ENCODE data around the gene SPEN.
"Not testable (repeated sequence)": the region's sequence is repeated elsewhere in the genome, so short reads cannot be mapped to it uniquely, and the experiment has no call there.

SPEN gene

DNA sequence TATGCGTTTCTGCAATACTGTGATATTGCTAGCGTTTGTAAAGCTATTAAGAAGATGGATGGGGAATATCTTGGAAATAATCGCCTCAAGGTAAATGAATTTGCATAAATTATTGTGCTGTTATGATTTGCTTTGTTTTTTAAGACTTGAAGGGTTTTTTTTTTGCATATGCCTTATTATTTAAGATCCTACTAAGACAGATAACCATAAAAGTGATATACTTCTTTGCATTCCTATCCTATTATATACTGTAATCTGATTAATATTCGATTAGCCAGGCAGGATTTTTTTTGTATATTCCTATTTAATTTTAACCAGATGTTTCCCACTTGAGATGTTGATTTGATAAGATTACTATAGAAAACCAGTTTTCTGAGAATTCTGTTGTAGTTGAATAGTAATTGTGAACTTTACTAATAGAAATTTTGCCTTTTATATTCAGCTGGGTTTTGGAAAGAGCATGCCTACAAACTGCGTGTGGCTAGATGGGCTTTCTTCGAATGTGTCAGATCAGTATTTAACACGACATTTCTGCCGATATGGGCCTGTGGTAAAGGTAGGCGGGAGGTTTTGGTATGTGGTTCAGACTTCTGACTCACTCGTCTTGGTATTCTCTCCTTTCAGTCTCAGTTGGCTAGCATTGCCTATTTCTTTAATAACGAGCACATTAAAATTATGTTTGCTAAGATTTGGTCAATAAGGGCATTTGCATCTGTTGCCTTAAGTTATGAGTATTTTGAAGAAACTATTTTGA lies 71.6 kb downstream of the SPEN start:
- Histone ChIP-seq H3K27me3 (replicated peaks in 2 of 5; ENCODE audit: control insufficient read depth in 4 of 5, insufficient read depth in 5 of 5, low read length in 4 of 5) (no peaks in the 10 kb centered on the region), H3K36me3 (ENCODE audit: control insufficient read depth in 4 of 4, insufficient read depth in 4 of 4, low read length in 3 of 4) (peaks cover 17 to 81% (median 48%) of the 10 kb centered on the region in 4 experiments), H3K4me1 (ENCODE audit: control extremely low read depth in 1 of 4, control insufficient read depth in 4 of 4, insufficient read depth in 4 of 4, low read length in 3 of 4) (peaks cover 0 to 12% (median 1%) of the 10 kb centered on the region in 4 experiments), H3K9me3 (ENCODE audit: control extremely low read depth in 1 of 5, control insufficient read depth in 4 of 5, insufficient read depth in 2 of 5, low read depth in 1 of 5, low read length in 4 of 5) (peaks cover 0 to 4% (median 0%) of the 10 kb centered on the region in 5 experiments), H3K27ac (ENCODE audit: insufficient read depth in 1 of 2, low read depth in 1 of 2, low read length in 2 of 2, poor library complexity in 1 of 2, severe bottlenecking in 2 of 2) (no peak overlapping the region), H3K4me3 (ENCODE audit: control insufficient read depth in 1 of 7, extremely low read depth in 1 of 7, insufficient read depth in 4 of 7, low read depth in 2 of 7, low read length in 6 of 7) (no peak overlapping the region)
- ChIA-PET CTCF (no interaction called here), POLR2A (interaction anchor here (0.7 kb wide), 1 partner anchor 303 kb away, joined by 3 read pairs; no protein-coding TSS in a partner anchor)
- no peak for DNase-seq
- 98% methylated on average over 5 of the region's 11 CpGs for WGBS (ENCODE audit: insufficient coverage)

DNA sequence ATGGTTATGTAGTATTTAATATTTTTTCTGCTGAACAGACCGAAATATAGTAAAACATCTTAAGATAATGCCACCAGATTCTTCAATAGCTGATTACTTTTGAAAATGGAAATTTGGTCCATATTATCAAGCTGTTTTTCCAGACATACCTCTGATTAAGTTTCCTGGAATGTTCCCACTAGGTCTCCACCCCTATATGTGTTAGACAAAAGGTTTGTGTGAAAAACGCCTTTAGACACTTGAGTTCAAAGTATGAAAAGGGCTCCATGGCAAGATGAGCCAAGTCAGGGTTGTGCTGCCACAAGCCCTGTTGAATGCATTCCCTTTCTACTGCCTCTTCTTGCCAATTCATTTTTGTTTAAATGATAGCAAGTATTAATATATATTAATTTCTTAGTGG lies 75.7 kb downstream of the SPEN start:
- peaks cover 28 to 88% (median 55%) of the 10 kb centered on the region in 4 experiments for H3K36me3 ChIP-seq (ENCODE audit: control insufficient read depth in 4 of 4, insufficient read depth in 4 of 4, low read length in 3 of 4)
- no peak overlapping the region for H3K27ac ChIP-seq (ENCODE audit: insufficient read depth in 1 of 2, low read depth in 1 of 2, low read length in 2 of 2, poor library complexity in 1 of 2, severe bottlenecking in 2 of 2)
- ChIA-PET POLR2A (no interaction called here), CTCF (interaction anchor here (1.8 kb wide), 1 partner anchor 108 kb away, joined by 4 read pairs; no protein-coding TSS in a partner anchor)
- WGBS (ENCODE audit: insufficient coverage): no CpG with 5 or more reads among the region's 2 CpGs
- H3K4me3 ChIP-seq (ENCODE audit: control insufficient read depth in 1 of 7, extremely low read depth in 1 of 7, insufficient read depth in 4 of 7, low read depth in 2 of 7, low read length in 6 of 7): no peak overlapping the region
- no peaks in the 10 kb centered on the region for H3K9me3 ChIP-seq (ENCODE audit: control extremely low read depth in 1 of 5, control insufficient read depth in 4 of 5, insufficient read depth in 2 of 5, low read depth in 1 of 5, low read length in 4 of 5)
- no peak for DNase-seq
- no peaks in the 10 kb centered on the region for H3K4me1 ChIP-seq (ENCODE audit: control extremely low read depth in 1 of 4, control insufficient read depth in 4 of 4, insufficient read depth in 4 of 4, low read length in 3 of 4)
- H3K27me3 ChIP-seq (replicated peaks in 2 of 5; ENCODE audit: control insufficient read depth in 4 of 5, insufficient read depth in 5 of 5, low read length in 4 of 5): no peaks in the 10 kb centered on the region

- H3K27ac ChIP-seq (ENCODE audit: insufficient read depth in 1 of 2, low read depth in 1 of 2, low read length in 2 of 2, poor library complexity in 1 of 2, severe bottlenecking in 2 of 2); H3K27me3 ChIP-seq (replicated peaks in 2 of 5; ENCODE audit: control insufficient read depth in 4 of 5, insufficient read depth in 5 of 5, low read length in 4 of 5); H3K4me1 ChIP-seq (ENCODE audit: control extremely low read depth in 1 of 4, control insufficient read depth in 4 of 4, insufficient read depth in 4 of 4, low read length in 3 of 4); H3K4me3 ChIP-seq (ENCODE audit: control insufficient read depth in 1 of 7, extremely low read depth in 1 of 7, insufficient read depth in 4 of 7, low read depth in 2 of 7, low read length in 6 of 7); DNase-seq; H3K9me3 ChIP-seq (ENCODE audit: control extremely low read depth in 1 of 5, control insufficient read depth in 4 of 5, insufficient read depth in 2 of 5, low read depth in 1 of 5, low read length in 4 of 5): not testable (repeated sequence)
- H3K36me3 ChIP-seq (ENCODE audit: control insufficient read depth in 4 of 4, insufficient read depth in 4 of 4, low read length in 3 of 4): peaks cover 34 to 90% (median 71%) of the 10 kb centered on the region in 4 experiments
- ChIA-PET POLR2A (interaction anchor here (1.5 kb wide), 1 partner anchor 79 kb away, joined by 5 read pairs; the partner anchor contains the start of gene SPEN), CTCF (interaction anchor here (0.6 to 1.6 kb wide), 2 partner anchors 40 to 52 kb away, joined by 4 to 6 read pairs; no protein-coding TSS in a partner anchor)
- no CpG with 5 or more reads among the region's 8 CpGs for WGBS (ENCODE audit: insufficient coverage)
Measured at GRCh38 chr1:15926448-15926847, 78.9 kb downstream of the SPEN start.

GRCh38 chr1:15928971-15929965 lies 81.8 kb downstream of the SPEN start:
- Histone ChIP-seq H3K9me3 (ENCODE audit: control extremely low read depth in 1 of 5, control insufficient read depth in 4 of 5, insufficient read depth in 2 of 5, low read depth in 1 of 5, low read length in 4 of 5) (no peaks in the 10 kb centered on the region), H3K36me3 (ENCODE audit: control insufficient read depth in 4 of 4, insufficient read depth in 4 of 4, low read length in 3 of 4) (peaks cover 39 to 92% (median 78%) of the 10 kb centered on the region in 4 experiments), H3K27me3 (replicated peaks in 2 of 5; ENCODE audit: control insufficient read depth in 4 of 5, insufficient read depth in 5 of 5, low read length in 4 of 5) (no peaks in the 10 kb centered on the region), H3K4me1 (ENCODE audit: control extremely low read depth in 1 of 4, control insufficient read depth in 4 of 4, insufficient read depth in 4 of 4, low read length in 3 of 4) (no peaks in the 10 kb centered on the region), H3K4me3 (ENCODE audit: control insufficient read depth in 1 of 7, extremely low read depth in 1 of 7, insufficient read depth in 4 of 7, low read depth in 2 of 7, low read length in 6 of 7) (no peak overlapping the region), H3K27ac (ENCODE audit: insufficient read depth in 1 of 2, low read depth in 1 of 2, low read length in 2 of 2, poor library complexity in 1 of 2, severe bottlenecking in 2 of 2) (no peak overlapping the region)
- WGBS (ENCODE audit: insufficient coverage): 99% methylated on average over 16 of the region's 17 CpGs
- CTCF ChIA-PET: no interaction called here
- DNase-seq: no peak
- POLR2A ChIA-PET: no interaction called here

DNA sequence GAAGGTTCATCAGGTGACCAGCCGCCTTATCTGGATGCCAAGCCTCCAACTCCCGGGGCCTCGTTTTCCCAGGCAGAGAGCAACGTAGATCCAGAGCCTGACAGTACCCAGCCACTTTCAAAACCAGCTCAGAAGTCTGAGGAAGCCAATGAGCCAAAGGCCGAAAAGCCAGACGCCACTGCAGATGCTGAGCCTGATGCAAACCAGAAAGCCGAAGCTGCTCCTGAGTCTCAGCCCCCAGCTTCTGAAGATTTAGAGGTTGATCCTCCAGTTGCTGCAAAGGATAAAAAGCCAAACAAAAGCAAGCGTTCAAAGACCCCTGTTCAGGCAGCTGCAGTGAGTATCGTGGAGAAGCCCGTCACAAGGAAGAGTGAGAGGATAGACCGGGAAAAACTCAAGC lies 83.9 kb downstream of the SPEN start:
- 95% methylated on average over 10 of the region's 11 CpGs for WGBS (ENCODE audit: insufficient coverage)
- CTCF ChIA-PET: interaction anchor here (1.2 to 1.3 kb wide), 2 partner anchors 12 to 28 kb away, joined by 3 to 4 read pairs; no protein-coding TSS in a partner anchor
- Histone ChIP-seq H3K4me1 (ENCODE audit: control extremely low read depth in 1 of 4, control insufficient read depth in 4 of 4, insufficient read depth in 4 of 4, low read length in 3 of 4) (no peaks in the 10 kb centered on the region), H3K36me3 (ENCODE audit: control insufficient read depth in 4 of 4, insufficient read depth in 4 of 4, low read length in 3 of 4) (peaks cover 32 to 93% (median 86%) of the 10 kb centered on the region in 4 experiments), H3K9me3 (ENCODE audit: control extremely low read depth in 1 of 5, control insufficient read depth in 4 of 5, insufficient read depth in 2 of 5, low read depth in 1 of 5, low read length in 4 of 5) (no peaks in the 10 kb centered on the region), H3K27ac (ENCODE audit: insufficient read depth in 1 of 2, low read depth in 1 of 2, low read length in 2 of 2, poor library complexity in 1 of 2, severe bottlenecking in 2 of 2) (no peak overlapping the region), H3K4me3 (ENCODE audit: control insufficient read depth in 1 of 7, extremely low read depth in 1 of 7, insufficient read depth in 4 of 7, low read depth in 2 of 7, low read length in 6 of 7) (no peak overlapping the region), H3K27me3 (replicated peaks in 2 of 5; ENCODE audit: control insufficient read depth in 4 of 5, insufficient read depth in 5 of 5, low read length in 4 of 5) (no peaks in the 10 kb centered on the region)
- POLR2A ChIA-PET: no interaction called here
- no peak for DNase-seq

DNA sequence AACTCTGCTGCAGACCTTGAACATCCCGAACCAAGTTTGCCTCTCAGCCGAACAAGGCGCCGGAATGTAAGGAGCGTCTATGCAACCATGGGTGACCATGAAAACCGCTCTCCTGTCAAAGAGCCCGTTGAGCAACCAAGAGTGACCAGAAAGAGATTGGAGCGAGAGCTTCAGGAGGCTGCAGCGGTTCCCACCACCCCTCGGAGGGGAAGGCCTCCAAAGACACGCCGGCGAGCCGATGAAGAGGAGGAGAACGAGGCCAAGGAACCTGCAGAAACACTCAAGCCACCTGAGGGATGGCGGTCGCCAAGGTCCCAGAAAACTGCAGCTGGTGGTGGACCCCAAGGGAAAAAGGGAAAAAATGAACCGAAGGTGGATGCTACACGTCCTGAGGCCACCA lies 84.4 kb downstream of the SPEN start:
- ChIA-PET CTCF (interaction anchor here (1.2 kb wide), 1 partner anchor 27 kb away, joined by 4 read pairs; no protein-coding TSS in a partner anchor), POLR2A (no interaction called here)
- Histone ChIP-seq H3K27ac (ENCODE audit: insufficient read depth in 1 of 2, low read depth in 1 of 2, low read length in 2 of 2, poor library complexity in 1 of 2, severe bottlenecking in 2 of 2) (no peak overlapping the region), H3K4me1 (ENCODE audit: control extremely low read depth in 1 of 4, control insufficient read depth in 4 of 4, insufficient read depth in 4 of 4, low read length in 3 of 4) (no peaks in the 10 kb centered on the region), H3K27me3 (replicated peaks in 2 of 5; ENCODE audit: control insufficient read depth in 4 of 5, insufficient read depth in 5 of 5, low read length in 4 of 5) (no peaks in the 10 kb centered on the region), H3K4me3 (ENCODE audit: control insufficient read depth in 1 of 7, extremely low read depth in 1 of 7, insufficient read depth in 4 of 7, low read depth in 2 of 7, low read length in 6 of 7) (no peak overlapping the region), H3K9me3 (ENCODE audit: control extremely low read depth in 1 of 5, control insufficient read depth in 4 of 5, insufficient read depth in 2 of 5, low read depth in 1 of 5, low read length in 4 of 5) (no peaks in the 10 kb centered on the region), H3K36me3 (ENCODE audit: control insufficient read depth in 4 of 4, insufficient read depth in 4 of 4, low read length in 3 of 4) (peaks cover 32 to 94% (median 86%) of the 10 kb centered on the region in 4 experiments)
- 97% methylated on average over 19 of the region's 19 CpGs for WGBS (ENCODE audit: insufficient coverage)
- no peak for DNase-seq
